ENCODE data around the gene ELF4. TPM values are rescaled to one million over a fixed set of nuclear protein-coding genes. Genes with fewer than 3 reads are reported as not detected.
A peak's percentile ranks its signal among the peaks of the same experiment; 100 is the strongest.

ELF4 gene
- total and polyA plus RNA-seq, 10 of the 15 experiments (the other 5 are each of a cell fraction or from before 2014, with no cell fraction given) = 4.0 to 36.7 (median 22.6) TPM

GRCh38 chrX:130120746-130121504 lies 10.6 kb upstream of the ELF4 start (continued):
- TF ChIP-seq, protein P1, sequence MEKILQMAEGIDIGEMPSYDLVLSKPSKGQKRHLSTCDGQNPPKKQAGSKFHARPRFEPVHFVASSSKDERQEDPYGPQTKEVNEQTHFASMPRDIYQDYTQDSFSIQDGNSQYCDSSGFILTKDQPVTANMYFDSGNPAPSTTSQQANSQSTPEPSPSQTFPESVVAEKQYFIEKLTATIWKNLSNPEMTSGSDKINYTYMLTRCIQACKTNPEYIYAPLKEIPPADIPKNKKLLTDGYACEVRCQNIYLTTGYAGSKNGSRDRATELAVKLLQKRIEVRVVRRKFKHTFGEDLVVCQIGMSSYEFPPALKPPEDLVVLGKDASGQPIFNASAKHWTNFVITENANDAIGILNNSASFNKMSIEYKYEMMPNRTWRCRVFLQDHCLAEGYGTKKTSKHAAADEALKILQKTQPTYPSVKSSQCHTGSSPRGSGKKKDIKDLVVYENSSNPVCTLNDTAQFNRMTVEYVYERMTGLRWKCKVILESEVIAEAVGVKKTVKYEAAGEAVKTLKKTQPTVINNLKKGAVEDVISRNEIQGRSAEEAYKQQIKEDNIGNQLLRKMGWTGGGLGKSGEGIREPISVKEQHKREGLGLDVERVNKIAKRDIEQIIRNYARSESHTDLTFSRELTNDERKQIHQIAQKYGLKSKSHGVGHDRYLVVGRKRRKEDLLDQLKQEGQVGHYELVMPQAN (conservative IDR thresholded peaks at IDR 0.05) = 0 out of 2 replicates have a peak, but pooled peaks have one; percentile 33
- TF ChIP-seq IKZF2 (IDR thresholded peaks at IDR 0.05) = peak in 1 of 2 experiments; percentile 31; a peak in 1 of 4 replicates
- TF ChIP-seq ZNF687 (IDR thresholded peaks at IDR 0.05) = peak; percentile 50; the same call in 1 of the 2 replicates
- TF ChIP-seq YY1 (IDR thresholded peaks at IDR 0.05; ENCODE audit: low read depth, low read length) = 0 out of 2 replicates have a peak, but pooled peaks have one; percentile 39
- no peak for TF ChIP-seq POLR2AphosphoS2 (IDR thresholded peaks at IDR 0.05; ENCODE audit: low read depth, low read length)
- TF ChIP-seq RB1 (IDR thresholded peaks at IDR 0.05; ENCODE audit: borderline replicate concordance) = peak; percentile 80; the same call in 1 of the 2 replicates

All from GM12878 (cell line).